Endothelial cell of umbilical vein (primary cell): ENCODE measurements around the gene CDCP2. TPM values are rescaled to one million over a fixed set of nuclear protein-coding genes. Genes with fewer than 3 reads are reported as not detected.

Experiments used
- BruUV-seq: library from RNA; stranded (reverse); fragments of 400-500 nt; replicated peaks from 2 replicates; lab custom pipeline; 2021; lab: Mats Ljungman, UMichigan
- CTCF ChIA-PET: fragments of 300-600, 350-600 bp; sonication (Branson Sonifier 250); formaldehyde crosslinking; loops from one replicate; lab custom pipeline; 2021; ENCODE audit warnings: antibody characterized with exemption, inconsistent platforms; lab: Charles Lee
- POLR2A ChIA-PET: fragments of 300-600, 350-600 bp; sonication (Branson Sonifier 250); formaldehyde crosslinking; loops from one replicate; lab custom pipeline; 2021; ENCODE audit warnings: antibody characterized with exemption, inconsistent platforms; lab: Charles Lee
- DNase-seq: peaks from one replicate; pipeline ENCODE4 v3.0.0-alpha.2; 2011; ENCODE audit warnings: low read depth, low spot score
- FAIRE-seq: peaks from 2 replicates; lab custom pipeline; 2011; peaks lifted over from hg19 to GRCh38; lab: Jason Lieb, UNC
- H2AFZ ChIP-seq: 2 replicates; pipeline ENCODE4 v1.6.0; 2012; ENCODE audit warnings: low read depth, low read length, control low read depth, inconsistent platforms
- H3K27ac ChIP-seq: 2 replicates; pipeline ENCODE4 v1.5.1; 2011; ENCODE audit warnings: low read depth, mild to moderate bottlenecking, control low read depth, low read length, moderate library complexity; ENCODE audit not compliant: insufficient read depth
- H3K27me3 ChIP-seq, 2 experiments: 2 replicates each; pipeline versions ENCODE4 v1.6.0 to v1.6.1; 2011; ENCODE audit warnings: low read length in 2 of 2, mixed read lengths in 1 of 2; ENCODE audit not compliant: control insufficient read depth in 2 of 2, insufficient read depth in 2 of 2
- H3K36me3 ChIP-seq, 2 experiments: 2 replicates in 1 of 2; 3 replicates in 1 of 2; pipeline ENCODE4 v1.5.1; 2011; ENCODE audit warnings: low read length in 2 of 2, mild to moderate bottlenecking in 1 of 2, moderate library complexity in 1 of 2; ENCODE audit not compliant: control insufficient read depth in 2 of 2, insufficient read depth in 2 of 2; ENCODE audit errors: extremely low read depth in 1 of 2
- H3K4me1 ChIP-seq: 3 replicates; pipeline ENCODE4 v1.5.1; 2011; ENCODE audit warnings: mild to moderate bottlenecking, low read length; ENCODE audit not compliant: control insufficient read depth, insufficient read depth; ENCODE audit errors: extremely low read depth
- H3K4me2 ChIP-seq: 2 replicates; pipeline ENCODE4 v1.6.1; 2011; ENCODE audit warnings: low read length, control low read depth, mixed read lengths; ENCODE audit not compliant: insufficient read depth
- H3K4me3 ChIP-seq, 3 experiments: fragments of 200-600 bp in 1 of 3; sonication (generic), shearing (Covaris generic) in 1 of 3; replicated peaks in 1 of 3; 2 replicates each; pipeline ENCODE4 v1.5.1; 2011 to 2016; ENCODE audit warnings: control low read depth in 3 of 3, low read length in 3 of 3, mild to moderate bottlenecking in 2 of 3, inconsistent platforms in 1 of 3, low read depth in 1 of 3, moderate library complexity in 1 of 3; ENCODE audit not compliant: insufficient read depth in 1 of 3
- H3K79me2 ChIP-seq: 2 replicates; pipeline ENCODE4 v1.6.0; 2012; ENCODE audit warnings: low read length, inconsistent platforms; ENCODE audit not compliant: control insufficient read depth, insufficient read depth
- H3K9ac ChIP-seq: replicated peaks from 2 replicates; pipeline ENCODE3; 2011; ENCODE audit warnings: low read length, control low read depth; ENCODE audit not compliant: insufficient read depth; ENCODE audit errors: extremely low read depth
- H3K9me1 ChIP-seq: replicated peaks from 3 replicates; pipeline ENCODE4 v1.6.0; 2011; ENCODE audit warnings: mild to moderate bottlenecking, low read length; ENCODE audit not compliant: control insufficient read depth, insufficient read depth; ENCODE audit errors: extremely low read depth
- H3K9me3 ChIP-seq: replicated peaks from 2 replicates; pipeline ENCODE4 v1.5.1; 2012; ENCODE audit warnings: low read length, inconsistent platforms; ENCODE audit not compliant: control insufficient read depth, insufficient read depth
- H4K20me1 ChIP-seq: replicated peaks from 2 replicates; pipeline ENCODE3; 2011; ENCODE audit warnings: mild to moderate bottlenecking, low read length; ENCODE audit not compliant: control insufficient read depth, insufficient read depth; ENCODE audit errors: extremely low read depth
- CTCF ChIP-seq, 2 donors: IDR thresholded peaks; 1 replicate in 1 of 2; 2 replicates in 1 of 2; pipeline ENCODE4 v1.5.1; 2011; ENCODE audit warnings: low read length in 2 of 2, mild to moderate bottlenecking in 2 of 2, moderate library complexity in 2 of 2, control low read depth in 1 of 2, inconsistent platforms in 1 of 2, low read depth in 1 of 2; ENCODE audit not compliant: insufficient read depth in 1 of 2; ENCODE audit errors: extremely low read depth in 1 of 2
- EZH2 ChIP-seq: IDR thresholded peaks from 2 replicates; pipeline ENCODE4 v1.6.1; 2012; ENCODE audit warnings: borderline replicate concordance, low read depth, mild to moderate bottlenecking, moderate library complexity, low read length, inconsistent platforms; ENCODE audit not compliant: severe bottlenecking
- FOS ChIP-seq: IDR thresholded peaks from 2 replicates; pipeline ENCODE4 v1.6.1; 2011; ENCODE audit warnings: mild to moderate bottlenecking, low read length, moderate library complexity, borderline replicate concordance; ENCODE audit not compliant: insufficient read depth
- GATA2 ChIP-seq: IDR thresholded peaks from 2 replicates; pipeline ENCODE4 v1.7.0; 2011; ENCODE audit warnings: low read depth, mild to moderate bottlenecking, moderate library complexity, mixed read lengths, low read length; ENCODE audit not compliant: insufficient read length, insufficient read depth
- JUN ChIP-seq: IDR thresholded peaks from 2 replicates; pipeline ENCODE4 v1.6.1; 2011; ENCODE audit warnings: borderline replicate concordance, low read depth; ENCODE audit not compliant: insufficient read length, insufficient read depth
- MAX ChIP-seq: IDR thresholded peaks from 2 replicates; pipeline ENCODE4 v1.6.1; 2011; ENCODE audit not compliant: insufficient read depth, insufficient read length
- MYC ChIP-seq: IDR thresholded peaks from one replicate; pipeline ENCODE4 v1.6.1; 2011; ENCODE audit warnings: mild to moderate bottlenecking, low read depth, low read length
- POLR2A ChIP-seq: IDR thresholded peaks from 2 replicates; pipeline ENCODE4 v1.6.1; 2012; ENCODE audit warnings: low read depth, mild to moderate bottlenecking, control low read depth, low read length
- POLR2AphosphoS5 ChIP-seq: IDR thresholded peaks from 2 replicates; pipeline ENCODE4 v1.6.1; 2012; ENCODE audit warnings: low read depth, mild to moderate bottlenecking, control low read depth, low read length, moderate library complexity; ENCODE audit not compliant: insufficient read depth
- dilution Hi-C: fragments of 300-500 bp; cut with MboI; formaldehyde crosslinking; loops from one replicate; pipeline ENCODE4 v1.15.0; 2019; ENCODE audit warnings: low sequenced_read_pairs; ENCODE audit not compliant: extremely low pct_ligation_motif_present
- intact Hi-C: fragments of 100-400 bp; cut with micrococcal nuclease; formaldehyde crosslinking; loops from one replicate; pipeline ENCODE4 v1.10.0; 2022
- polyA plus RNA-seq, 4 experiments: library from polyadenylated mRNA; depleted of rRNA in 3 of 4; stranded (reverse) in 3 of 4; unstranded in 1 of 4; fragments of >200 nt; gene quantifications; 2 replicates each; pipeline versions ENCODE4 v1.2.1 to v1.2.3, GENCODE V29; 2011 to 2012; ENCODE audit warnings: missing spikeins in 1 of 4
- total RNA-seq: library from RNA; stranded (reverse); gene quantifications from 2 replicates; pipeline ENCODE4 v1.2.3, GENCODE V29; 2021

The CDCP2 gene
- total and polyA plus RNA-seq, 2 donors (not counting 3 experiments of a cell fraction or from before 2014, with no cell fraction given), result 0.10 TPM; not detected in 1

GRCh38 chr1:54127594-54128300 lies 25.1 kb downstream of the CDCP2 start:
- Histone ChIP-seq H3K4me2 (no peak overlapping the region), H3K9me1 (no peaks in the 10 kb centered on the region), H3K4me1 (no peaks in the 10 kb centered on the region), H3K4me3 (no peak overlapping the region), H3K36me3 (no peaks in the 10 kb centered on the region), H3K27ac (no peak overlapping the region), H3K79me2 (no peaks in the 10 kb centered on the region), H3K27me3 (peaks cover 0 to 5% of the 10 kb centered on the region in 2 experiments), H2AFZ (no peak overlapping the region), H3K9ac (no peak overlapping the region), H3K9me3 (no peaks in the 10 kb centered on the region), H4K20me1 (no peaks in the 10 kb centered on the region)
- ChIA-PET POLR2A (no interaction called here), CTCF (interaction anchor here (1.8 to 7.0 kb wide), 2 partner anchors 11 to 361 kb away, joined by 3 to 122 read pairs; no protein-coding TSS in a partner anchor)
- FAIRE-seq, result no peak
- dilution Hi-C loops, result no loop called here
- no peak for DNase-seq
- intact Hi-C loops, result no loop called here
- TF ChIP-seq POLR2AphosphoS5, result no peak
- no peak for TF ChIP-seq MYC
- no peak for TF ChIP-seq GATA2
- TF ChIP-seq POLR2A, result no peak
- no peak for TF ChIP-seq JUN
- no peak for TF ChIP-seq FOS
- no peak for TF ChIP-seq CTCF (IDR thresholded peaks at IDR 0.05; ENCODE audit: extremely low read depth in 1 of 2, insufficient read depth in 1 of 2, low read depth in 1 of 2, low read length in 2 of 2)
- TF ChIP-seq EZH2, result no peak
- no peak for TF ChIP-seq MAX
- BruUV-seq, result no TSS peak
